Measurements from ENCODE around the gene CAPN15. TPM values are rescaled to one million over a fixed set of nuclear protein-coding genes. Genes with fewer than 3 reads are reported as not detected.

The CAPN15 gene
- total and polyA plus RNA-seq, 10 donors = 25.8 to 71.7 (median 62.5) TPM

DNA sequence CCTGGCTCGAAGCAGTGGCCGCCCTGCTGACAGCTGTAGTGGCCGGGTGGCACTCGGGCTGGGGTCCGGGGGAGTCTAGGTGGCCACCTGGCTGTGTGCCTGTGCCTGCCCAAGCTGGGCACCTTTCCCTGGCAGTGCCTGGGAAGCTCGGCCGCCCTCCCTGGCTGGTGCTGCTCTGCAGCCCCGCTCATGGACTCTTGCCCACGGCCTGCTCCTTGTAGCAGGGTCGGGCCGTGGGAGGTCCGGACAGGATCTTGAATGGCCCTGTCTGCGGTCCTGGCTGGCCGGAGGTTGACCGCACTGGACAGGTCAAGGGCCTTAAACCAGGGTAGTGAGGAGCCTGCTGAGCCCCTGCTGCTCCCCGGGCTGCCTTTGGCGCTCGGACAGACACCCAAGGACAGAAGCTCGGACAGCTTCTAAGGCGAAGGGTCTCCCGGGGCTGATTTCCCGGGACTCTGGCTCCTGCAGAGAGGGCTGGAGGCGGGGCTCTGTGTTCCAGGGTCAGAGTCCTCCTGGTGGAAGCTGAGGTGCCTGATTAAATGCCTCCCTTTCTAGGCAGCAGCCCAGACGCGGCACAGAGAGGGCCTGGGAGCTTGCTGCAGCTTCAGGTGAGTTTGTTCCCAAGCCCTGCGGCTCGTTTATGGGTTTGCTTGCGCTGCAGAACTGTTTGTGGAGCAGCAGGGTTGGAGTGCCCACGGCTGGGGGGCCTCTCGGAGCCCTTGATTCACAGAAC lies 6.0 kb downstream of the CAPN15 start:
- TF ChIP-seq POLR2AphosphoS5 (IDR thresholded peaks at IDR 0.05) (peak in 1 of 3 donors; percentile 20), CTCF (IDR thresholded peaks at IDR 0.05 in 8 of 11, conservative IDR thresholded peaks at IDR 0.05 in 3 of 11) (no peak)
- no peak for DNase-seq
- Histone ChIP-seq H3K4me3 (no peak overlapping the region), H3K4me1 (peaks cover 19 to 72% (median 41%) of the 10 kb centered on the region in 6 donors), H3K9me3 (no peaks in the 10 kb centered on the region), H3K27me3 (replicated peaks in 1 of 7) (no peaks in the 10 kb centered on the region), H3K27ac (no peak overlapping the region), H3K36me3 (peaks cover 0 to 69% (median 28%) of the 10 kb centered on the region in 6 donors)
- WGBS, 5 donors = 70 to 87% (median 79%) methylated on average over 21 to 30 of the region's 30 CpGs
- intact Hi-C loops (cut with DNase I; ENCODE audit: low total_unique reads) = no loop called here

GRCh38 chr16:534135-534534 lies 6.6 kb downstream of the CAPN15 start:
- intact Hi-C loops (cut with DNase I; ENCODE audit: low total_unique reads) = no loop called here
- WGBS, 5 donors = 83 to 96% (median 86%) methylated on average over 5 to 21 of the region's 21 CpGs
- Histone ChIP-seq H3K27me3 (replicated peaks in 1 of 7) (no peaks in the 10 kb centered on the region), H3K36me3 (peaks cover 0 to 75% (median 29%) of the 10 kb centered on the region in 6 donors), H3K4me3 (no peak overlapping the region), H3K27ac (no peak overlapping the region), H3K9me3 (no peaks in the 10 kb centered on the region), H3K4me1 (peaks cover 16 to 66% (median 35%) of the 10 kb centered on the region in 6 donors)
- TF ChIP-seq CTCF (IDR thresholded peaks at IDR 0.05 in 8 of 11, conservative IDR thresholded peaks at IDR 0.05 in 3 of 11) (no peak), POLR2AphosphoS5 (IDR thresholded peaks at IDR 0.05) (no peak), POLR2A (IDR thresholded peaks at IDR 0.05) (no peak)
- no peak for DNase-seq

GRCh38 chr16:534856-535445 lies 7.4 kb downstream of the CAPN15 start:
- WGBS, 5 donors = 94 to 98% (median 94%) methylated on average over 12 to 27 of the region's 27 CpGs
- no peak for DNase-seq
- intact Hi-C loops (cut with DNase I; ENCODE audit: low total_unique reads) = no loop called here
- Histone ChIP-seq H3K9me3 (no peaks in the 10 kb centered on the region), H3K27ac (no peak overlapping the region), H3K4me3 (no peak overlapping the region), H3K36me3 (peaks cover 0 to 82% (median 30%) of the 10 kb centered on the region in 6 donors), H3K4me1 (peaks cover 8 to 58% (median 27%) of the 10 kb centered on the region in 6 donors), H3K27me3 (replicated peaks in 1 of 7) (no peaks in the 10 kb centered on the region)
- TF ChIP-seq POLR2A (IDR thresholded peaks at IDR 0.05) = no peak
- no peak for TF ChIP-seq CTCF (IDR thresholded peaks at IDR 0.05 in 8 of 11, conservative IDR thresholded peaks at IDR 0.05 in 3 of 11)
- no peak for TF ChIP-seq POLR2AphosphoS5 (IDR thresholded peaks at IDR 0.05)

Measured in spleen (tissue), 11 donors.